ENCODE data around the gene HOMER1. TPM values are rescaled to one million over a fixed set of nuclear protein-coding genes. Genes with fewer than 3 reads are reported as not detected.

The HOMER1 gene
- total and polyA plus RNA-seq, 2 of the 13 experiments (the other 11 are each of a cell fraction or from before 2014, with no cell fraction given) = 5.3 to 24.8 TPM

GRCh38 chr5:79436224-79436623 lies 77.7 kb downstream of the HOMER1 start (continued):
- TF ChIP-seq ETS1 (CRISPR knock-in tag; IDR thresholded peaks at IDR 0.05) (no peak), ZSCAN22 (CRISPR knock-in tag; IDR thresholded peaks at IDR 0.05) (no peak), ZNF282 (IDR thresholded peaks at IDR 0.05; ENCODE audit: partially characterized antibody) (no peak), BCLAF1 (IDR thresholded peaks at IDR 0.05) (no peak), JDP2 (CRISPR knock-in tag; IDR thresholded peaks at IDR 0.05; ENCODE audit: borderline replicate concordance) (no peak), LBX2 (CRISPR knock-in tag; IDR thresholded peaks at IDR 0.05; ENCODE audit: borderline replicate concordance) (no peak), TERF1 (CRISPR knock-in tag; IDR thresholded peaks at IDR 0.05) (no peak), HHEX (CRISPR knock-in tag; IDR thresholded peaks at IDR 0.05) (no peak), ASH2L (IDR thresholded peaks at IDR 0.05; ENCODE audit: insufficient read length, low read depth, low read length) (no peak), GFI1 (CRISPR knock-in tag; IDR thresholded peaks at IDR 0.05; ENCODE audit: borderline replicate concordance) (no peak), TOE1 (CRISPR knock-in tag; IDR thresholded peaks at IDR 0.05) (no peak), SP5 (CRISPR knock-in tag; IDR thresholded peaks at IDR 0.05; ENCODE audit: borderline replicate concordance, low read depth) (no peak), SAP130 (CRISPR knock-in tag; IDR thresholded peaks at IDR 0.05; ENCODE audit: low read depth) (peak; percentile 69), TEAD3 (CRISPR knock-in tag; optimal IDR thresholded peaks at IDR 0.05; ENCODE audit: borderline replicate concordance) (peak; percentile 97), MNT (IDR thresholded peaks at IDR 0.05) (no peak), PAWR (CRISPR knock-in tag; IDR thresholded peaks at IDR 0.05; ENCODE audit: borderline replicate concordance) (no peak), CREB1 (IDR thresholded peaks at IDR 0.05) (no peak), CREB1 (CRISPR knock-in tag; IDR thresholded peaks at IDR 0.05) (peak; percentile 43; the same call in 1 of the 2 replicates), MED1 (CRISPR knock-in tag; IDR thresholded peaks at IDR 0.05) (no peak), ZNF414 (CRISPR knock-in tag; IDR thresholded peaks at IDR 0.05) (no peak), BHLHE40 (IDR thresholded peaks at IDR 0.05; ENCODE audit: low read length) (no peak), NFE2L2 (IDR thresholded peaks at IDR 0.05; ENCODE audit: low read length) (no peak), ZFP36L1 (CRISPR knock-in tag; IDR thresholded peaks at IDR 0.05) (no peak), ZNF724P (CRISPR knock-in tag; IDR thresholded peaks at IDR 0.05; ENCODE audit: borderline replicate concordance) (no peak), AHR (CRISPR knock-in tag; IDR thresholded peaks at IDR 0.05) (no peak), SPEN (CRISPR knock-in tag; IDR thresholded peaks at IDR 0.05; ENCODE audit: low read depth) (no peak)
